H1 (cell line): ENCODE measurements around the gene LITAF. TPM values are rescaled to one million over a fixed set of nuclear protein-coding genes. Genes with fewer than 3 reads are reported as not detected.

Source experiments
- CTCF ChIA-PET: fragments of 300-600 bp; sonication (Branson Sonifier 250); formaldehyde crosslinking; loops from one replicate; lab custom pipeline; 2021; ENCODE audit not compliant: partially characterized antibody; lab: Charles Lee
- POLR2A ChIA-PET: fragments of 300-600 bp; sonication (Branson Sonifier 250); formaldehyde crosslinking; loops from one replicate; lab custom pipeline; 2021; ENCODE audit warnings: inconsistent platforms; ENCODE audit not compliant: partially characterized antibody; lab: Charles Lee
- DNase-seq, 2 experiments: peaks; one replicate each; pipeline versions ENCODE4 v3.0.0 to v3.0.0-alpha.2; 2010 to 2022; ENCODE audit warnings: low spot score in 2 of 2, low read depth in 1 of 2, mixed read lengths in 1 of 2
- FAIRE-seq: peaks from 2 replicates; lab custom pipeline; 2011; peaks lifted over from hg19 to GRCh38; lab: Jason Lieb, UNC
- H2AFZ ChIP-seq: 2 replicates; pipeline ENCODE4 v1.8.1; 2012; ENCODE audit warnings: low read length, inconsistent platforms
- H2AK5ac ChIP-seq: 2 replicates; pipeline ENCODE4 v1.6.1; 2013; ENCODE audit warnings: low read depth, low read length
- H2BK120ac ChIP-seq: replicated peaks from 2 replicates; pipeline ENCODE3; 2013; ENCODE audit warnings: low read depth, low read length, inconsistent platforms
- H2BK12ac ChIP-seq: 2 replicates; pipeline ENCODE4 v1.6.1; 2013; ENCODE audit warnings: low read depth, low read length
- H2BK15ac ChIP-seq: 2 replicates; pipeline ENCODE4 v1.6.1; 2013; ENCODE audit warnings: low read length
- H2BK20ac ChIP-seq: 2 replicates; pipeline ENCODE4 v1.6.1; 2013; ENCODE audit warnings: low read length
- H2BK5ac ChIP-seq: 2 replicates; pipeline ENCODE4 v1.6.1; 2013; ENCODE audit warnings: low read depth, low read length
- H3K14ac ChIP-seq: 2 replicates; pipeline ENCODE4 v1.6.1; 2013; ENCODE audit warnings: inconsistent platforms; ENCODE audit not compliant: insufficient read length
- H3K18ac ChIP-seq: 2 replicates; pipeline ENCODE4 v1.6.1; 2013; ENCODE audit warnings: low read length; ENCODE audit errors: extremely low read depth
- H3K23ac ChIP-seq: 2 replicates; pipeline ENCODE4 v1.6.1; 2013; ENCODE audit warnings: inconsistent platforms; ENCODE audit not compliant: insufficient read length
- H3K23me2 ChIP-seq: 2 replicates; pipeline ENCODE4 v1.6.1; 2013; ENCODE audit warnings: low read depth, low read length
- H3K27ac ChIP-seq: 2 replicates; pipeline ENCODE4 v1.6.1; 2011; ENCODE audit warnings: low read depth, low read length, inconsistent platforms
- H3K27me3 ChIP-seq, 4 experiments: replicated peaks in 1 of 4; 1 replicate in 1 of 4; 2 replicates in 3 of 4; pipeline versions ENCODE4 v1.6.1 to v1.8.1; 2011 to 2013; ENCODE audit warnings: low read length in 3 of 4, mild to moderate bottlenecking in 3 of 4, inconsistent platforms in 2 of 4, mixed read lengths in 2 of 4, moderate library complexity in 1 of 4; ENCODE audit not compliant: control insufficient read depth in 3 of 4, insufficient read depth in 3 of 4; ENCODE audit errors: extremely low read depth in 1 of 4
- H3K36me3 ChIP-seq, 4 experiments: 2 replicates each; pipeline versions ENCODE4 v1.6.1 to v1.8.1; 2011 to 2013; ENCODE audit warnings: mild to moderate bottlenecking in 4 of 4, low read length in 3 of 4, moderate library complexity in 2 of 4, control low read depth in 1 of 4, inconsistent platforms in 1 of 4; ENCODE audit not compliant: insufficient read depth in 4 of 4, control insufficient read depth in 2 of 4
- H3K4ac ChIP-seq: replicated peaks from 2 replicates; pipeline ENCODE3; 2013; ENCODE audit warnings: low read length, low read depth, mixed read lengths, inconsistent platforms; ENCODE audit not compliant: insufficient read length
- H3K4me1 ChIP-seq, 4 experiments: replicated peaks in 1 of 4; 1 replicate in 1 of 4; 2 replicates in 3 of 4; pipeline versions ENCODE4 v1.6.1 to v1.8.1; 2011 to 2013; ENCODE audit warnings: low read length in 3 of 4, inconsistent platforms in 2 of 4, mixed read lengths in 1 of 4; ENCODE audit not compliant: insufficient read depth in 4 of 4, control insufficient read depth in 3 of 4
- H3K4me2 ChIP-seq, 2 experiments: 2 replicates each; pipeline versions ENCODE4 v1.6.1 to v1.8.1; 2011 to 2013; ENCODE audit warnings: low read depth in 2 of 2, low read length in 2 of 2, control low read depth in 1 of 2, inconsistent platforms in 1 of 2, mild to moderate bottlenecking in 1 of 2; ENCODE audit not compliant: insufficient read depth in 1 of 2
- H3K4me3 ChIP-seq, 4 experiments: fragments of 200-600, 300-600 bp in 1 of 4; sonication (generic), shearing (Covaris generic), sonication (Bioruptor Twin) in 1 of 4; 2 replicates each; pipeline versions ENCODE4 v1.5.1 to v1.8.1; 2011 to 2016; ENCODE audit warnings: low read length in 4 of 4, low read depth in 3 of 4, control low read depth in 2 of 4, inconsistent platforms in 2 of 4, mild to moderate bottlenecking in 2 of 4, mixed read lengths in 1 of 4, moderate library complexity in 1 of 4; ENCODE audit not compliant: insufficient read depth in 2 of 4; ENCODE audit errors: extremely low read depth in 1 of 4
- H3K56ac ChIP-seq: replicated peaks from 2 replicates; pipeline ENCODE3; 2013; ENCODE audit warnings: low read depth, mild to moderate bottlenecking, mixed read lengths, low read length, inconsistent platforms; ENCODE audit not compliant: insufficient read length
- H3K79me1 ChIP-seq: 2 replicates; pipeline ENCODE4 v1.6.1; 2013; ENCODE audit warnings: low read depth, low read length, control low read depth
- H3K79me2 ChIP-seq, 2 experiments: 2 replicates each; pipeline versions ENCODE4 v1.6.1 to v1.8.1; 2012 to 2013; ENCODE audit warnings: low read length in 2 of 2, mild to moderate bottlenecking in 2 of 2, inconsistent platforms in 1 of 2; ENCODE audit not compliant: insufficient read depth in 2 of 2, control insufficient read depth in 1 of 2
- H3K9ac ChIP-seq, 4 experiments: replicated peaks in 1 of 4; 1 replicate in 1 of 4; 2 replicates in 3 of 4; pipeline versions ENCODE4 v1.6.1 to v1.8.1; 2011 to 2013; ENCODE audit warnings: low read depth in 3 of 4, low read length in 3 of 4, control low read depth in 2 of 4, mild to moderate bottlenecking in 2 of 4, moderate library complexity in 2 of 4, inconsistent platforms in 1 of 4; ENCODE audit errors: extremely low read depth in 1 of 4
- H3K9me3 ChIP-seq, 2 experiments: 2 replicates each; pipeline versions ENCODE4 v1.6.1 to v1.8.1; 2012 to 2013; ENCODE audit warnings: mild to moderate bottlenecking in 2 of 2, moderate library complexity in 2 of 2, control low read depth in 1 of 2, inconsistent platforms in 1 of 2, low read depth in 1 of 2, low read length in 1 of 2, mixed read lengths in 1 of 2; ENCODE audit not compliant: insufficient read depth in 2 of 2
- H4K20me1 ChIP-seq, 2 experiments: replicated peaks in 1 of 2; 2 replicates each; pipeline versions ENCODE3 to v1.8.1; 2011 to 2013; ENCODE audit warnings: inconsistent platforms in 2 of 2, low read length in 2 of 2, mild to moderate bottlenecking in 1 of 2; ENCODE audit not compliant: insufficient read depth in 2 of 2, control insufficient read depth in 1 of 2
- H4K5ac ChIP-seq: 2 replicates; pipeline ENCODE4 v1.6.1; 2013; ENCODE audit warnings: low read length, low read depth, mixed read lengths, inconsistent platforms; ENCODE audit not compliant: insufficient read length
- H4K8ac ChIP-seq: 2 replicates; pipeline ENCODE4 v1.8.0; 2013; ENCODE audit warnings: mild to moderate bottlenecking, moderate library complexity, low read length, inconsistent platforms; ENCODE audit not compliant: insufficient read depth; ENCODE audit errors: extremely low read depth
- H4K91ac ChIP-seq: replicated peaks from 2 replicates; pipeline ENCODE3; 2013; ENCODE audit warnings: low read length, mixed read lengths, inconsistent platforms; ENCODE audit not compliant: insufficient read length
- CBX8 ChIP-seq: fragments of 300-800, 300-1000 bp; sonication (generic); IDR thresholded peaks from 2 replicates; pipeline ENCODE4 v1.7.1; 2016; ENCODE audit warnings: low read depth, low read length, borderline replicate concordance
- CREB1 ChIP-seq: IDR thresholded peaks from 2 replicates; pipeline ENCODE4 v1.6.1; 2012; ENCODE audit warnings: inconsistent platforms
- MAX ChIP-seq: IDR thresholded peaks from 2 replicates; pipeline ENCODE4 v1.6.1; 2012; ENCODE audit warnings: inconsistent platforms
- USF2 ChIP-seq: IDR thresholded peaks from 2 replicates; pipeline ENCODE4 v1.6.1; 2011; ENCODE audit warnings: low read length, improper control_type of control experiment
- WGBS, 2 experiments: shearing (Covaris generic) in 1 of 2; methylation state at CpG; one replicate each; pipeline versions ENCODE4 v1.1.6 to v1.1.7; 2013 to 2015; ENCODE audit warnings: low lambda C conversion rate in 2 of 2, mixed read lengths in 2 of 2, inconsistent platforms in 1 of 2, low coverage in 1 of 2, missing lambda C conversion rate in 1 of 2; ENCODE audit not compliant: insufficient replicate concordance in 2 of 2, insufficient coverage in 1 of 2, insufficient read length in 1 of 2; ENCODE audit errors: extremely low coverage in 1 of 2, missing lambda C conversion rate in 1 of 2; 5-methylcytosine and 5-hydroxymethylcytosine counted together
- polyA plus RNA-seq, 7 experiments: library from polyadenylated mRNA; depleted of rRNA in 3 of 7; stranded (reverse) in 5 of 7; unstranded in 2 of 7; fragments of >200 nt in 5 of 7; fragments of 200-250 nt in 2 of 7; gene quantifications; 1 replicate in 5 of 7; 2 replicates in 1 of 7; 4 replicates in 1 of 7; pipeline versions ENCODE4 v1.2.1 to v1.2.3, GENCODE V29; 2011 to 2013; ENCODE audit warnings: missing spikeins in 2 of 7, mixed read lengths in 2 of 7
- total RNA-seq: library from RNA; stranded (reverse); fragmentation: NEBNext Ultra II Directional; extraction: Animal tissue kit (Norgen Biotek cat#: 25700); gene quantifications from 2 replicates; pipeline ENCODE4 v1.2.1, GENCODE V29; 2021

Gene LITAF
- total and polyA plus RNA-seq, 2 of the 8 experiments (the other 6 are each of a cell fraction or from before 2014, with no cell fraction given), result 165 to 205 TPM

- H4K20me1 ChIP-seq, result peaks cover 0 to 28% of the 10 kb centered on the region in 2 experiments
- H4K8ac ChIP-seq, result no peak overlapping the region
- H3K27ac ChIP-seq, result no peak overlapping the region
- peaks cover 0 to 10% (median 0%) of the 10 kb centered on the region in 4 experiments; a peak in 2 of 8 replicates for H3K36me3 ChIP-seq
- H3K14ac ChIP-seq, result no peak overlapping the region
- no peak overlapping the region for H3K56ac ChIP-seq
- ChIA-PET POLR2A (interaction anchor here (1.7 kb wide), 1 partner anchor 15 kb away, joined by 6 read pairs; the partner anchor contains the start of gene LITAF), CTCF (interaction anchor here (1.0 kb wide), 1 partner anchor 120 kb away, joined by 3 read pairs; no protein-coding TSS in a partner anchor)
- H3K4me1 ChIP-seq, result peaks cover 3 to 9% (median 6%) of the 10 kb centered on the region in 4 experiments; a peak in 6 of 7 replicates
- H4K91ac ChIP-seq, result peak overlapping the region; percentile 1
- H3K27me3 ChIP-seq, result no peaks in the 10 kb centered on the region
- no peak for FAIRE-seq
- H2BK15ac ChIP-seq, result no peak overlapping the region; the same call in 1 of the 2 replicates
- H2AFZ ChIP-seq, result no peak overlapping the region
- no peak overlapping the region; a peak in 1 of 7 replicates for H3K9ac ChIP-seq
- WGBS, 2 experiments, result 90% methylated on average over 17 of the region's 17 CpGs; no CpG with 5 or more reads in 1 of the 2 experiments
- H4K5ac ChIP-seq, result no peak overlapping the region
- peak; percentile 33; the same call in 1 of the 2 replicates for TF ChIP-seq MAX
- peak; percentile 81 for TF ChIP-seq USF2
- TF ChIP-seq CREB1, result peak; percentile 81
- TF ChIP-seq CBX8, result no peak
- H3K18ac ChIP-seq, result no peak overlapping the region; the same call in 1 of the 2 replicates
- H2BK5ac ChIP-seq, result peak overlapping the region; percentile 39; the same call in 1 of the 2 replicates
- H3K4me2 ChIP-seq, result no peak overlapping the region
- H3K4ac ChIP-seq, result no peak overlapping the region
- H3K79me1 ChIP-seq, result peaks cover 22% of the 10 kb centered on the region
- H2BK120ac ChIP-seq, result no peak overlapping the region
- no peak for DNase-seq
- H2AK5ac ChIP-seq, result peak overlapping the region; percentile 17; the same call in 1 of the 2 replicates
- no peak overlapping the region for H3K4me3 ChIP-seq
- H3K23me2 ChIP-seq, result no peaks in the 10 kb centered on the region
- H3K9me3 ChIP-seq, result no peaks in the 10 kb centered on the region
- H3K79me2 ChIP-seq, result peaks cover 28 to 96% of the 10 kb centered on the region in 2 experiments
- H3K23ac ChIP-seq, result no peak overlapping the region
- peak overlapping the region; percentile 68; the same call in 1 of the 2 replicates for H2BK12ac ChIP-seq
- no peak overlapping the region for H2BK20ac ChIP-seq
Observed at GRCh38 chr16:11572301-11572995, 14.3 kb downstream of the LITAF start.
